Erythroblast (primary cell): ENCODE data around the gene NDUFAF8.

Experiments used
- GATA1 ChIP-seq: IDR thresholded peaks from 2 replicates; pipeline ENCODE4 v1.6.1; 2011; ENCODE audit warnings: low read depth, mild to moderate bottlenecking, control low read depth, low read length, moderate library complexity
- POLR2A ChIP-seq: IDR thresholded peaks from 2 replicates; pipeline ENCODE4 v1.6.1; 2011; ENCODE audit warnings: mild to moderate bottlenecking, low read length

GRCh38 chr17:81228834-81229665, 10.1 kb upstream of the NDUFAF8 start:
- no peak for TF ChIP-seq POLR2A
- TF ChIP-seq GATA1 = no peak
